ES-I3 (cell line): ENCODE data around the gene STAMBP.
A peak's percentile ranks its signal among the peaks of the same experiment; 100 is the strongest.

Source experiments
- H3K36me3 ChIP-seq: 2 replicates; pipeline ENCODE4 v1.6.1; 2013; ENCODE audit warnings: mild to moderate bottlenecking, low read length, control low read depth, moderate library complexity; ENCODE audit not compliant: insufficient read depth
- H3K4me1 ChIP-seq: 2 replicates; pipeline ENCODE4 v1.6.1; 2013; ENCODE audit warnings: mild to moderate bottlenecking, control low read depth, low read length; ENCODE audit not compliant: insufficient read depth
- H3K9ac ChIP-seq: 2 replicates; pipeline ENCODE4 v1.6.1; 2013; ENCODE audit warnings: low read depth, mild to moderate bottlenecking, low read length, moderate library complexity
- H3K9me3 ChIP-seq: 2 replicates; pipeline ENCODE4 v1.6.1; 2013; ENCODE audit warnings: mild to moderate bottlenecking, low read length, moderate library complexity; ENCODE audit not compliant: control insufficient read depth, insufficient read depth

The STAMBP gene

DNA sequence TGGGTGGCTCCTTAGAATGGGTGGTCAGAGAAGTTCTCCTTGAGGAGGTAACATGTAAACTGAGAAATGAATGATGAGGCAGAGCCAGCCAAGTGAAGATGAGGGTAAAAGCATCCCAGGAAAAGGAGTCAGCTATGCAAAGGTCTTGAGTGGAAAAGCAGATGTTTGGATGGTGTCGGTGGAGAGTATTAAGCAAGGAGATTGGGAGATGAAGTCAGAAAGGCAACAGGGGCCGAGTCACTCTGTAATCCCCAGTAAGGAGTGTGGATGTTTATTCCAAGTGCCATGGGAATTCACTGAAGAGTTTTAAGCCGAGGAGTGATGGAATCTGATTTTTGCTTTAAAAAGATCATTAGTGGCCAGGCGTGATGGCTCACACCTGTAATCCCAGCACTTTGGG, 3.4 kb upstream of the STAMBP start:
- no peaks in the 10 kb centered on the region for H3K36me3 ChIP-seq
- no peaks in the 10 kb centered on the region for H3K9me3 ChIP-seq
- no peaks in the 10 kb centered on the region; the same call in 1 of the 2 replicates for H3K4me1 ChIP-seq
- no peak overlapping the region for H3K9ac ChIP-seq

GRCh38 chr2:73827018-73827417, 1.7 kb upstream of the STAMBP start:
- H3K9me3 ChIP-seq, result no peaks in the 10 kb centered on the region
- H3K4me1 ChIP-seq, result no peaks in the 10 kb centered on the region; the same call in 1 of the 2 replicates

GRCh38 chr2:73827660-73828388, 937 bp upstream of the STAMBP start:
- Histone ChIP-seq H3K9ac (peak overlapping the region; percentile 87; the same call in 1 of the 2 replicates), H3K4me1 (no peaks in the 10 kb centered on the region; the same call in 1 of the 2 replicates), H3K36me3 (peaks cover 6% of the 10 kb centered on the region), H3K9me3 (no peaks in the 10 kb centered on the region)

More at GRCh38 chr2:73827018-73827417, 1.7 kb upstream of the STAMBP start:
- H3K36me3 ChIP-seq, result peaks cover 2% of the 10 kb centered on the region; the same call in 1 of the 2 replicates
- no peak overlapping the region for H3K9ac ChIP-seq

- H3K9ac ChIP-seq, result peak overlapping the region; percentile 87; the same call in 1 of the 2 replicates
- H3K4me1 ChIP-seq, result no peaks in the 10 kb centered on the region; the same call in 1 of the 2 replicates
- H3K9me3 ChIP-seq, result no peaks in the 10 kb centered on the region
- peaks cover 6% of the 10 kb centered on the region for H3K36me3 ChIP-seq
Observed at GRCh38 chr2:73828389-73828817, 358 bp upstream of the STAMBP start.

GRCh38 chr2:73830871-73831401, 2.2 kb downstream of the STAMBP start:
- H3K4me1 ChIP-seq, result no peaks in the 10 kb centered on the region; the same call in 1 of the 2 replicates
- H3K9me3 ChIP-seq, result no peaks in the 10 kb centered on the region
- H3K9ac ChIP-seq, result no peak overlapping the region
- H3K36me3 ChIP-seq, result peaks cover 8% of the 10 kb centered on the region

DNA sequence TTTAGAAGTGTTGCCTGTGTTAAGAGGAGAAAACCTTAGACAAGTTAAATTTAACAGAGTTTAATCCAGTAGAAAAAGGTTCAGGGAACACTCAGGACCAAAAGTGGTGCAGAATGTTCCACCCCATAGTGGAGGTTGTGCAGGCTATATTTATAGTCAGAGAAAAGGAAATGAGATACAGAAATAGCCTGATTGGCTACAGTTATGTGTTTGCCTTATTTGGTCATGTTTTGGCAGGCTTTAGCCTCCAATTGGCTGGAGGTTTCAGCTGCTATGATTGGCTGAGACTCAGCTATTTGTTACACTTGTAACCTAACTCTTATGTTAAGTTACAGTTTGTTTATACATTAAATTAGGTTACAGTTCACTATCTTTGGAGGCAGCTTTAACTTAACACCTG, 4.2 kb downstream of the STAMBP start:
- Histone ChIP-seq H3K36me3 (peaks cover 8% of the 10 kb centered on the region), H3K4me1 (no peaks in the 10 kb centered on the region; the same call in 1 of the 2 replicates), H3K9ac (no peak overlapping the region), H3K9me3 (no peaks in the 10 kb centered on the region)

- Histone ChIP-seq H3K4me1 (no peaks in the 10 kb centered on the region), H3K9ac (no peak overlapping the region), H3K36me3 (peaks cover 8% of the 10 kb centered on the region), H3K9me3 (no peaks in the 10 kb centered on the region)
Observed at GRCh38 chr2:73836141-73836943, 7.6 kb downstream of the STAMBP start.

DNA sequence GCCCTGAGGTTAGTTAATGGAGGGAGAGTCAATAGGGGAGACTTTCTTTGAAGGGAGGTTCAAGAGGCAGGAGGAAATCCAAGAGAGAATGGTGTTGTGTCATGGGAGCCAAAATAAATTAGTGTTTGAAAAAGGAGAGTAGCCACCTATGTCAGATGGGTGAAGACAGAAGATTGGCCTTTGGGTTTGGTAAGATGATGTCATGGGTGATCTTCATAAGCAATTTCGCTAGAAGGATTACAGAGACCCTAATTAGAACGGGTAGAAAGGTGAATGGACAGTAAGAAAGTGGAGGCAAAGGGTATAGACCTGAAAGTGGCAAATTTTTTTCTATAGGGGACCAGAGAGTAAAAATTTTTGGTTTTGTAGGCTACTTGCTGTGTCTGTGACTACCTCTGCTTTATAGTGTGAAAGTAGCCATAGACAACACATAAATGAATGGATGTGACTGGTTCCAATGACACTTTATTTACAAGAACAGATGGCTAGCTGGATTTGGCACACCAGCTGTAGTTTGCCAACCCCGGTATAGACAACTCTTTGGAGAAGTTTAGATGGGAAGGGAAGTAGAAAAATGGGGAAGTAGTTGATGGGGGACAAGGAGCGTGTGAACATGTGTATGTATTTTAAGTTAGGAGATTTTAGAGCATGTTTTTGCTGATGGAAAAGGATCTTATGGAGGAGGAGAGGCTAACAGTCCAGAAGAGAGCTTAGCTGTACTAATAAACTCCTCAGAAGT, 9.3 kb downstream of the STAMBP start:
- no peaks in the 10 kb centered on the region for H3K9me3 ChIP-seq
- no peaks in the 10 kb centered on the region for H3K4me1 ChIP-seq
- H3K9ac ChIP-seq, result no peak overlapping the region
- peaks cover 2% of the 10 kb centered on the region; the same call in 1 of the 2 replicates for H3K36me3 ChIP-seq

- H3K4me1 ChIP-seq, result no peaks in the 10 kb centered on the region
- H3K9me3 ChIP-seq, result no peaks in the 10 kb centered on the region
- no peak overlapping the region for H3K9ac ChIP-seq
- no peaks in the 10 kb centered on the region; the same call in 1 of the 2 replicates for H3K36me3 ChIP-seq
Observed at GRCh38 chr2:73838889-73839534, 10.3 kb downstream of the STAMBP start.

GRCh38 chr2:73839653-73840411, 11.1 kb downstream of the STAMBP start:
- Histone ChIP-seq H3K9me3 (no peaks in the 10 kb centered on the region), H3K4me1 (no peaks in the 10 kb centered on the region), H3K36me3 (peaks cover 2% of the 10 kb centered on the region; the same call in 1 of the 2 replicates), H3K9ac (no peak overlapping the region)

- no peak overlapping the region for H3K9ac ChIP-seq
- no peaks in the 10 kb centered on the region for H3K4me1 ChIP-seq
- no peaks in the 10 kb centered on the region for H3K9me3 ChIP-seq
- peaks cover 8% of the 10 kb centered on the region; the same call in 1 of the 2 replicates for H3K36me3 ChIP-seq
Observed at GRCh38 chr2:73841912-73842738, 13.4 kb downstream of the STAMBP start.

DNA sequence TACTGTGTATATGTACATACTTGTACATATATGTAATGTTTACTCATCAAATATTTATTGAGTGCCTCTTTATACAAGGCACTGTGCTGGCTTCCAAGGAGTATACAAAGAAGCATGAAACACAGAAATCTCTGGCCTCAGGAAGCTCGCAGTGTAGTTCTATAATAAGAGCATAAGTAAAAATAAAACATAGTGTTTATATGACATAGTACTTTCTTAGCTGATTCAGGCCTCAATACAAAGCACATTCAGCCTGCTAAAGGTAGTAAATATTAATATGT, 13.9 kb downstream of the STAMBP start:
- Histone ChIP-seq H3K9me3 (no peaks in the 10 kb centered on the region), H3K9ac (no peak overlapping the region), H3K36me3 (peaks cover 13% of the 10 kb centered on the region; the same call in 1 of the 2 replicates), H3K4me1 (no peaks in the 10 kb centered on the region)
